Suppressor macrophage treated with lipopolysaccharide for 4 hours (primary cell): ENCODE results near the gene TCERG1L.
"Not testable (repeated sequence)": the region's sequence is repeated elsewhere in the genome, so short reads cannot be mapped to it uniquely, and the experiment has no call there.

Experiments used
- DNase-seq: peaks from one replicate; pipeline ENCODE4 v3.0.0-alpha.2; 2020

The TCERG1L gene

GRCh38 chr10:131160219-131160875 lies 151.2 kb downstream of the TCERG1L start:
- DNase-seq = no peak

GRCh38 chr10:131159771-131160170 lies 151.8 kb downstream of the TCERG1L start:
- DNase-seq = no peak

GRCh38 chr10:131158695-131159094 lies 152.8 kb downstream of the TCERG1L start:
- DNase-seq = no peak

GRCh38 chr10:131157899-131158298 lies 153.6 kb downstream of the TCERG1L start:
- no peak for DNase-seq

- DNase-seq = no peak
These were observed 155.7 kb downstream of the TCERG1L start for GRCh38 chr10:131155876-131156230.

GRCh38 chr10:131155218-131155875 lies 156.2 kb downstream of the TCERG1L start:
- no peak for DNase-seq

- DNase-seq = no peak
These were observed 157.1 kb downstream of the TCERG1L start for GRCh38 chr10:131154306-131155025.

- DNase-seq = not testable (repeated sequence)
These were observed 159.1 kb downstream of the TCERG1L start for GRCh38 chr10:131152456-131152855.

GRCh38 chr10:131150126-131150525 lies 161.4 kb downstream of the TCERG1L start:
- no peak for DNase-seq

GRCh38 chr10:131149586-131149985 lies 161.9 kb downstream of the TCERG1L start:
- no peak for DNase-seq

GRCh38 chr10:131149111-131149510 lies 162.4 kb downstream of the TCERG1L start:
- no peak for DNase-seq

GRCh38 chr10:131148270-131148669 lies 163.3 kb downstream of the TCERG1L start:
- DNase-seq = no peak

GRCh38 chr10:131147301-131147975 lies 164.1 kb downstream of the TCERG1L start:
- DNase-seq = no peak

GRCh38 chr10:131146790-131147189 lies 164.7 kb downstream of the TCERG1L start:
- DNase-seq = no peak

GRCh38 chr10:131145756-131146155 lies 165.8 kb downstream of the TCERG1L start:
- no peak for DNase-seq

GRCh38 chr10:131144711-131145375 lies 166.7 kb downstream of the TCERG1L start:
- DNase-seq = no peak

GRCh38 chr10:131144196-131144595 lies 167.3 kb downstream of the TCERG1L start:
- DNase-seq = no peak

- DNase-seq = no peak
These were observed 167.9 kb downstream of the TCERG1L start for GRCh38 chr10:131143425-131144165.

GRCh38 chr10:131142517-131143380 lies 168.8 kb downstream of the TCERG1L start:
- no peak for DNase-seq

GRCh38 chr10:131141645-131142516 lies 169.6 kb downstream of the TCERG1L start:
- DNase-seq = no peak
